Hepatocyte (in vitro differentiated cells): ENCODE data around the gene CXCR6.

ENCODE experiments used
- CTCF ChIP-seq: fragments of 200-600 bp; sonication (generic); IDR thresholded peaks from 2 replicates; pipeline ENCODE4 v1.5.1; 2016; ENCODE audit warnings: antibody characterized with exemption, mild to moderate bottlenecking; ENCODE audit not compliant: poor library complexity
- EZH2phosphoT487 ChIP-seq: fragments of 200-600 bp; sonication (generic); IDR thresholded peaks from one replicate; pipeline ENCODE4 v1.6.1; 2018; ENCODE audit warnings: antibody characterized with exemption, mild to moderate bottlenecking, low read depth, moderate library complexity; ENCODE audit not compliant: unreplicated experiment, severe bottlenecking

- TF ChIP-seq CTCF (no peak), EZH2phosphoT487 (no peak)
Measured at GRCh38 chr3:45917146-45917898, 25.9 kb upstream of the CXCR6 start.
